Measurements from ENCODE around the gene KHDC4.
"Not testable (repeated sequence)": the region's sequence is repeated elsewhere in the genome, so short reads cannot be mapped to it uniquely, and the experiment has no call there.

Gene KHDC4

DNA sequence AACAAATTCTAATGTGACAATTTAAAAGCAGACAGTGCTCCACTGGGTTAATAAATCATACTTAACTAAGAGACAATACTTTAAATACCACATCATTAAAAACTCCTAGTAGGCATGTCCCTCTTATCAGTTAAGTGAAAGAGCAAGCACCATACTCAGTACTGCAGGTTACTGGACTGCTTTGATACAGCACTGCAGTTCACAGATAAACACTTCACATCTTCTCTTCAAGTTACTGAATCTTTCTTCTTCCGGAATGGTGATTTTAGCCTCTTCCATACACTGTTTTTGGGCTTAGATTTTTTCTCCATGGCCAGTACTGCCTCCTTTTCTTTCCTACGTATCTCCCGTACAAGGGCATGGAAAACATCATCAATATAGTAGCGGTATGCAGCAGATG lies 34.1 kb downstream of the KHDC4 start:
- no peak for DNase-seq (ENCODE audit: low read depth in 2 of 2)

DNA sequence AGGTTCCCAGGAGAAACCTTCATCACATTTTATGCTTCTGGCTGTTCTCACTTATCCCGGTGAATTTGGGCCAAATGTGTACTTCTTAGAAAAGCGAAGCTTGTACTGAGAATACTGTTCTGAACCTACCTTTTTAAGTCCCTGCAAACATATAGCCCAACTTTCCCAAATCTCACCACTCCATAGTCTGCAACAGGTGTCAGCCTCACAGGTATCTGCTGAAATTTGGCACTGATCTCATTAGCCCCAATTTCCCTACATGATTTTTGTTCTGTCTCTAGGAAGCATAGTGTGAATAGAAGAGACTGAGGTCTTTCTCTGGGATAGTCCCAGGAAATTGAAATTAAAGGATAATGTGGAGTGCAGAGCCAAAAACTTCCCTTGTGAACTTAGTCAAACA lies 34.5 kb downstream of the KHDC4 start:
- no peak for DNase-seq (ENCODE audit: low read depth in 2 of 2)

DNA sequence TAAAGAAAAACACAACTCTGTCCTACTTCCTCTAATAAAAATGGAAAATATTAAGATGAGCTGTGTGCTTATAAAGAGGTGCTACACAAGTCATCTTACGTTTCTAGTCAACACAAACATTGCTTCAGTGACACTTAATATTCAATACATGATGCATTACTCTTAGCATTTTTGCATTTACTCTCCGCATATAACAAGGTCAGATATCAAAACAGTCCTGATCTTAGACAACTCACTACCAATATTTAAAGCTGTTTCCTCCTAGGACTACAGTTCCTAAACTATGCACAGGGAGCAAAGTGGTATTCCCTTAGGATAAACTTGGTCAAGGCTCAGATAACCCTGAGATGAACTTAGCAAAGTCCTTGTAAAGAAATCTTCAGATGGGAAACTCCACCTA lies 35.3 kb downstream of the KHDC4 start:
- no peak for DNase-seq (ENCODE audit: low read depth in 2 of 2)

DNA sequence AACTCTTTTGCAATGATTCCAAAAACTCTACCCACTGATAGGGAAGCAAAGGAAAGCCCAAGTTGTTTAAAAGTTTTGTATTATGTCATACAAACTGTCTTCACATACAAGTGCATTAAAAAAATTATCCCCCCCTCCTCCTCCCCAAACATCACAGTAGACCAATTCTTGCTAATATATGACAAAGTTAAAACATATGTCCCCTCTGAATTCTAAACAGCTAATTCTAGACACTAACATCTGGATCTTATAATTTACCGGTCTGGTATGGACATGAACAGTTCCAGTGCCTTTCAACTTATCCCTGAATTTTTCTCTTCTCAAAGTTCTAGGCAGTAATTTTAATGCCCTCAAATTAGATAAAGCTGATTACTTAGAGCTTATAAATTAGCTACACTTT lies 36.5 kb downstream of the KHDC4 start:
- no peak for DNase-seq (ENCODE audit: low read depth in 2 of 2)

DNA sequence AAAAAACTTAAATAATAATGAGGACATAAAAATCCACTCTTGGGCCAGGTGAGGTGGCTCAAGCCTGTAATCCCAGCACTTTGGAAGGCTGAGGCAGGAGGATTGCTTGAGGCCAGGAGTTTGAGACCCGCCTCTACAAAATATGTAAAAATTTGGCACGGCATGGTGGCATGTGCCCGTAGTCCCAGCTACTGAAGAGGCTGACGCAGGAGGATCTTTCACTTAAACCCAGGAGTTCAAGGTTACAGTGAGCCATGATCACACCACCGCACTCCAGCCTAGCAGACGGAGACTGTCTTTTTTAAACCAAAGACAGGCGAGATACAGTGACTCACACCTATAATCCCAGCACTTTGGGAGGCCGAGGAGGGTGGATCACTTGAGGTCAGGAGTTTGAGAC lies 37.7 kb downstream of the KHDC4 start:
- not testable (repeated sequence) for DNase-seq (ENCODE audit: low read depth in 2 of 2)

DNA sequence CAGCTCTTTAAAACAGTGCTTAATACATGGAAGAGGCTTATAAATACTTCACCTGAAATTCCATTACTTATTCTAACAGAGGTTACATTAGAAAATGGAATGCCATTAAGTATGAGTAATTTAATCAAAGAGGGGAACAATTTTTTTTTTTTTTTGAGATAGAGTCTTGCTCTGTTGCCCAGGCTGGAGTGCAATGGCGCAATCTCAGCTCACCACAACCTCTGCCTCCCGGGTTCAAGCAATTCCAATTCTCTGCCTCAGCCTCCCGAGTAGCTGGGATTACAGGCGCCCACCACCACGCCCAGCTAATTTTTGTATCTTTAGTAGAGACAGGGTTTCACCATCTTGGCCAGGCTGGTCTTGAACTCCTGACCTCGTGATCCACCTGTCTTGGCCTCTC lies 38.6 kb downstream of the KHDC4 start:
- not testable (repeated sequence) for DNase-seq (ENCODE audit: low read depth in 2 of 2)

DNA sequence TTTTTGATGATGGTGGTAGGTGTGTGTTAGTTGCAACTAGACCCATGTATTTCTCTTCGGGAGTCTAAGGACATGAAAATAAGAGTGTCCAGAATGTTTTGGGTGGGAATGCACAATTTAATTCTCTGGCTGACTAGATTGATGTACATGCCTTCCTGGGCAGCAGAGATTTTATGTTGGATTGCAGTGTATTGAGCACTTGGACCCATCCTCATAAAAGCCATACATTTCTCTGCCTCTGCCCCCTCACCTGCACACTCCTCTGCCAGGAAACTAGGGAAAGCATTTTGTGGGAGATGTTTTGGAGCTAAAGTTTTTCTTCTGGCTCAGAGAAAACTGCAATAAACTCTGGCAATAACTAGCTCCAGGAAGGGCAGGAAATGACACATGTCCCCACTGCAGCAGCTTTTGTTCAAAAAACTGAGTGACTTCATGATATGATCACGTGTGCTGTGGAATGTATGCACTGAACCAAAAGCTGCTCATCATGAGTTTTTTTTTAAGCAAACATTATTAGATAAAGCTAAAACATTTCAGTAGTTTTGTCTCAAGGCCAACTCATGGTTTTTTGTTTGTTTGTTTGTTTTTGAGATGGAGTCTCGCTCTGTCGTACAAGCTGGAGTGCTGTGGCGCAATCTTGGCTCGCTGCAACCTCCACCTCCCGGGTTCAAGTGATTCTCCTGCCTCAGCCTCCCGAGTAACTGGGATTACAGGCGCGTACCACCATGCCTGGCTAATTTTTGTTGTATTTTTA lies 40.6 kb downstream of the KHDC4 start:
- no peak for DNase-seq (ENCODE audit: low read depth in 2 of 2)

DNA sequence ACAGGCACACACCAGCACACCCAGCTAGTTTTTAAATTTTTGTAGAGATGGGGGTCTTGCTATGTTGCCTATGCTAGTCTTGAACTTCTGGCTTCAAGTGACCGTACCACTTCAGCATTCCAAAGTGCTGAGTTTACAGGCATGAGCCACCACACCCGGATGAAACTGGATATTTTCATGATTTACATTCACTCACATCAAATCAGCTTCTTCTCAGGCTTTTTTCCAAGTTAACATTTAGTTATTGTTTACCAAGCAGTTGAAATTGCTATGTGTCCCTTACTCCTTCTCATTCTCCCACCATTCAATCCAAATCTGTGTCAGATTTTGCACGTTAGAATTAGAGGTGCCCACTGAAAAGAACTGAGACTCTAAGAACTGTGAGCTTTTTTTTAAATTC lies 41.4 kb downstream of the KHDC4 start:
- DNase-seq (ENCODE audit: low read depth in 2 of 2): no peak

DNA sequence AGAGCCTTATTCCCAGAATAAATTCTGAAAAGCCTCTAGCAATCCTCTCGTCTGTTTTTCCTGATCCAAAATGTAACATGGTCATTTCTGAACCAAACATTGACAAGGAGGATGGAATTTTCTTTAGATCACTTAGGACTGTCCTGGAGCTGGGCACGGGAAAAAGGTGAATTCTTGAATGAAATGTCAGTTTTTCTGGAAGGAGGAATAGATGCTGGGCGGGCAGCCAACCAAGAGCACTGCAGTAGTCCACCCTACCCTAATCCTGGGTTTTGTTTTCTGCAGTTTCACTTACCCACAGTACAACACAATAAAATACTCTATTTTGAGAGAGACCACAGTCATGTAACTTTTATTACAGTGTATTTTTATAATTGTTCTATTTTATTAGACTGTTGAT lies 44.0 kb downstream of the KHDC4 start:
- no peak for DNase-seq (ENCODE audit: low read depth in 2 of 2)

DNA sequence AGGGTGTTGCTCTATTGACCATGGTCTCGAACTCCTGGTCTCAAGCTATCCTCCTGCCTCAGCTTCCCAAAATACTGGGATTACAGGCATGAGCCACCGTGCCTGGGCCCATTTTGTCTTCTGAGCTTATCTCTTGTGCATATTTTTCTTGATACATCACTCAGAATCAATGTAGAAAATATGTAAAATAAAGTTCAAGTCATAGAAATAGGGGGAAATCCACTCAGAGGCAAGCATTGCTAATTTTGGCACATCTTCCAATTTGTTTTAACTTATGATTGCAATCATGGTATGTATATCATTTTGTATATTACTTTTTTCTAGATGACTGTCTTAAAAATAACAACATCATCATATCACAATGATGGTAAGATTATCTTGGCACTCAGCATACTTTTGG lies 44.6 kb downstream of the KHDC4 start:
- no peak for DNase-seq (ENCODE audit: low read depth in 2 of 2)

DNA sequence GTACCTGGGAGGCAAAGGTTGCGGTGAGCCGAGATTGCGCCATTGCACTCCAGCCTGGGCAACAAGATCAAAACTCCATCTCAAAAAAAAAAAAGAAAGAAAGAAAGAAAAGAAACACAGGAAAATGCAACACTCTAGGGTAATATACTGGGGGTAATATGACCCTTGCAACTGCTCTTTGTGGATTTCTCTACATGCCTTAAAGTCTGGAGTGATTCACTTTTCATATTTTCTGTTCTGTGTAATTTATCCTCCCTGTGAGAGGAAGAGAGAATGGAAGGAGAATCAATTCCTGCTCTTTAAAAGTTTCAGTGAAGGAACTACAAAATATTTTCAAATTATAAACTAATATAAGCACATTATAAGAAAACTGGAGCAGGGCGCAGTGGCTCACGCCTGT lies 45.7 kb downstream of the KHDC4 start:
- no peak for DNase-seq (ENCODE audit: low read depth in 2 of 2)

DNA sequence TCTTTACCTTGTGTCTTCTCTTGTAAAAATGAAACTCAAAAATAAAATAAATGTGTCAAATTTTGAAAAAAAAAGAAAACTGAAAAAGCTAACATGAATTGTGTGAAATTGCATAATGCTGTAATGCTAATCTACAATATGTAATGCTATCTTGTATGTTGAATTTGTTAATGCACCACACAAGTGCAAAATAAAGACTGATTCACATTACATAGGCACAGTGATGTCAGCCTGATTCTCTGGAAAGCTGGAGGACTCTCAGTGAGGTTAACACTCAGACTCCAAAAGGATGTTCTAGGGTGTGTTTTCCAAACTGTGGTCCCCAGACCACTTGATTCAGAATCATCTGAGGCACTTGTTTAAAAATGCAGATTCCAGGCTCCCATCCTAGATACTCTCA lies 49.2 kb downstream of the KHDC4 start:
- no peak for DNase-seq (ENCODE audit: low read depth in 2 of 2)

DNA sequence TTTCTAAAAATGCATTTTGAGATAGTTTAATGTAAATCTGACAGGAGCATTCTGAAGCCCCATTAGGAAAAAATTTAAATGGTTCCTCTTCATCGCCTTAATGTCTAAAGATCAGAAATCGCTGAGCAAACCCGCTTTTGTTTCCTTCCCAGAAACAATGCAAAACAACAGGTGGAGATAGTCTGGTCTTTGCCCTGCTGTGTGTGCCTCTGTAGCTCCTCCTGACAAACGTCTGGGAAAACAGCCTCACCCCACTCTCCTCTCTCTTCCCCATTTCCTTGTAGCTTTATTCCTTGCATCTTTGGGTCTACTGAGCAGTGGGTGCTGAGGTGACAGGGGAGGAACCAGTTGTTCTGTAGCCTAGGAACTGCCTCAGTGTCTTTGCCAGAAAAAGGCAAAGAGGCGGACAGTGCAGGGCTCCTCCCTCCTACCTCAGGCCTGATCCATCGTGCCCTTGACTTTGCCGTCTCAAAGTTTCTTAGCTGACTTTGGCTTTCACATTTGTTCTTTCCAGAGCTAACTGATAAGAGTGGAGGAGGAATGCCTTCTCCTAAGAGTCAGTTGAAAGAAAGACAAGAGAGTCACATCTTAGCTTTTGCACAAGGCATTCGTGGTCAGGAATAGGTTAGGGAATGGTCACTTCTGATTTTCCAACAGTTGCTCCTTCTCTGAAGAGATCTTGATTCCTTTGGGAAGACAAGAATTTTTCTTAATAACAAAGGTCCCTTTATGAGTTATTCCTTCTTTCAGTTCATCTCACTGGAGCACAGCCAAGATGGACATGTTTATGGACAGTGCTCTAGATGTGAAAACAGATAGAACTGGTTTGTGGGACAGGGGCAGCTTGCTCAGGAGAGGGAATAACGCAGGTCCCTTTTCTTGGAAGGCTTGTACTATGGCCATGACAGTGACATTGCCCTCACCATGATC lies 49.9 kb downstream of the KHDC4 start:
- no peak for DNase-seq (ENCODE audit: low read depth in 2 of 2)

DNA sequence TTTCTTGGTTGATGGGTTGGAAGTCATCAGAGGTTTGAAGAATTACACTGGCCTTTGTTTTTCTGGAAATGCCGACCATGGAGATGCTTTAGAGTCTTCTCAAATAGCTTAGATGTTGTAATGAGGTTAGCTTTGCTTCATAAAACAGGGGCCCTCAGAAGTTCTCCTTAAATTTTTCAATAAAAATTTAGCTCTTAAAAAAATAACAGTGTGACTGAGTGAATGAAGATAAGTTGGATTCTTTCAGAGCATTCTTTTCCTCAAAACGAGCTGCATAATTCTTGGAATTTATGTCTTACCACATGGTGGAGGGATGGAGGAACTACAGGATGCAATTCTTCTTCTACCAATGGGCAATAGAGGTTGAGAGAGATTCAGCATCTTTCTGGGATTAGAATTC lies 51.4 kb downstream of the KHDC4 start:
- no peak for DNase-seq (ENCODE audit: low read depth in 2 of 2)

DNA sequence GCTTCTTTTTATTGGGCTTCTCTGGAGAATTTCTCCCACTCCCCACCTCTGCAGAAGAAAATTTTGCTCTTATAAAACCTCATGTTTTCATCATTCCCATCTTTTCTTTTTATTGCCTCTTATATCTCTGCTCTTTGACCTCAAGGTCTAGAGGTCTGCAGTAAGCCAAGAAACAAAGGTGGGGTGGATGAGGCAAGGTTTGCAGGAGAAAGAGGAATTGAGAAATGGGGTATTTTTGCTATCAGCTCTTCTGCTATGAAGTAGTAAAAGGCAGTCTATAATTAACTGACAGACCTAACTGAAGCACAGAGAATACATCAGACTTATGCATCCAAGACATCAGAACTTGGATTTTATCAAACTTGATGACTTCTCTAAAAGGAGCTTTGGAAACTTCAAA lies 52.0 kb downstream of the KHDC4 start:
- DNase-seq (ENCODE audit: low read depth in 2 of 2): no peak

DNA sequence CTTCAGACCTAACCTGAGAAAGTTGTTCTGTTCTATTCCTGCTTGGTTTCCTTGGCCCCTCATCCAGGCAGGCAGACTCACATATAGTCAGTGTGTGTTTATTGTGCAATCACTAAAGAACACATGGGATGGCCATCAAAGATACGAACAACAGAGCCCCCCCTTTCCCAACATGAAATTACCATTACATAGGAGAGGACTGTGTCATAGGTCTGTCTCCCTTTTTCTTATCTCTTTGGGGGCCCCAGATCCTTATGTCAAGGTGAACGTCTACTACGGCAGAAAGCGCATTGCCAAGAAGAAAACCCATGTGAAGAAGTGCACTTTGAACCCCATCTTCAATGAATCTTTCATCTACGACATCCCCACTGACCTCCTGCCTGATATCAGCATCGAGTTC lies 53.3 kb downstream of the KHDC4 start:
- no peak for DNase-seq (ENCODE audit: low read depth in 2 of 2)

DNA sequence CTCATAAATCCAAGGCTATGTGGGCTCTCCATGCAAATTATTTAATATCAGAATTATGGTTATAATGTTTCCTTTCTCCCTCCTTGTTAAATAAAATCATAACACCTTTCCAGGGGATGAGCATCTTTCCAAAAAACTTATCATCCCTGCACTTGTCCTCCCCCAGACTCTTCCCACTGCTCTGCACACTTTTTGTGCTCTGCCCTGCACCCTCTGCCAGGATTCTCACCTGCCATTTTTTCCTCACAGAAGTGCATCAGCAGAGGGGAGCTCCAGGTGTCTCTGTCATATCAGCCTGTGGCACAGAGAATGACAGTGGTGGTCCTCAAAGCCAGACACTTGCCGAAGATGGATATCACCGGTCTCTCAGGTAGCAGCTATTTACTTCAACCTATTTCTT lies 54.0 kb downstream of the KHDC4 start:
- DNase-seq (ENCODE audit: low read depth in 2 of 2): no peak

DNA sequence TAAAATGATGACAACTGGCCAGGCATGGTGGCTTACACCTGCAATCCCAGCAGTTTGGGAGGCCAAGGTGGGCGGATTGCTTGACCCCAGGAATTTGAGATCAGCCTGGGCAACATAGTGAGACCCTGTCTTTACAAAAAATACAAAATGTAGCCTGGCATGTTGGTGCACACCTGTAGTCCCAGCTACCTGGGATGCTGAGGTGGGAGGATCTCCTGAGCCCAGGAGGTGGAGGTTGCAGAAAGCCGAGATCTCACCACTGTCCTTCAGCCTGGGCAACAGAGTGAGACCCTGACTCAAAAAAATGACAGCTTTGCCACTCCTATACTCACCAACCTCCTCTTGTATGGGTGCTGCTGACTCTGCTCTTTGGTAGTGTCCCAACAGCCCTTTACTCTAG lies 56.3 kb downstream of the KHDC4 start:
- no peak for DNase-seq (ENCODE audit: low read depth in 2 of 2)

DNA sequence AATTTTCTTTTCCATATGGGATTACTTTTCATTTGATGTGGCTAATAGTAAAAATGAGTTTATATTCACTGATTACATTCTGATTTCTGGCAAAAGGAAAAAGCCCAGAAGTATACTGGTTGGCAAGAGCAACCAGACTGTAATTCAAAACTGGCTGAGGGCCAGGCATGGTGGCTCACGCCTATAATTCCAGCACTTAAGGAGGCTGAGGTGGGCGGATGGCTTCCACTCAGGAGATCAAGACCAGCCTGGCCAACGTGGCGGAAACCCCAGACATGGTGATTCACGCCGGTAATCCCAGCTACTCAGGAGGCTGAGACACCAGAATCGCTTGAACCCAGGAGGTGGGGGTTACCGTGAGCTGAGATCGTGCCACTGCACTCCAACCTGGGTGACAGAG lies 60.4 kb downstream of the KHDC4 start:
- DNase-seq (ENCODE audit: low read depth in 2 of 2): no peak

DNA sequence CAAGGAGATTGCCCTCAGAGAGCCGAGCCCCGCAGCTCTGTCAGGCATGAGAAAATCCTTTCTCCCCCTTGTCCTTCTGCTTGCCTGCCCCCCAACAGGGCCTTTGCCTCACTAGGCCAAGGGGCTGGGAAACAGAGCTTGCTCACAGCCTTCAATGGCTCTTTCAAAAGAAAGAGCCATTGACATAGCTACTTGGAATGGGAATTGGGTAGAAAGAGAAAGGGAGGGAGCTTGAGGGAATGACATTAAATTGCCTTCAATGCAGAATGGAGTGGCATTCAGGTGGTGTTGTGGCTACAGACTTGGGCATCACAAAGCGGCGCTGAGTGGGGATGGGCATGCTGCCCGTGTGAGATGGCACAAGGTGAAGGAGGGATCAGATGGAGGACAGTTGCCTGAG lies 61.7 kb downstream of the KHDC4 start:
- no peak for DNase-seq (ENCODE audit: low read depth in 2 of 2)

DNA sequence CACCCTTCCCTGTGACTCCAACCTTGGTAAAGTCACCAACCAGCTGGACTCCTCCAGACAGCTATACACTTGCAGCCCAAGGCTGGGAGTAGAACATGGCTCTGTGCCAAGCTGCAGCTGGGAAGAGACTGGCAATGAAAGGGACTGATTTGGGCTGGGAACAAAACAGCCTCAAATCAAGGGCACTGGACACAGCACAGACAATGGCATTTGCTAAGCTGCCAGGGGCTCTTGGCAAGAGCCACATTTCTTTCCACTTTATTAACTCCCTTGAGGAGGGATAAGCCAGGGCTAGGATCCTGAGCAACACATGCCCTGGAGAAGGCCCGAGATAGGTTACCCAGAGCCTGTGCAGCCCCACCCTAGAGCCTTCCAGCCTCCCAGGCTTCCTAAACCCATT lies 62.8 kb downstream of the KHDC4 start:
- no peak for DNase-seq (ENCODE audit: low read depth in 2 of 2)

DNA sequence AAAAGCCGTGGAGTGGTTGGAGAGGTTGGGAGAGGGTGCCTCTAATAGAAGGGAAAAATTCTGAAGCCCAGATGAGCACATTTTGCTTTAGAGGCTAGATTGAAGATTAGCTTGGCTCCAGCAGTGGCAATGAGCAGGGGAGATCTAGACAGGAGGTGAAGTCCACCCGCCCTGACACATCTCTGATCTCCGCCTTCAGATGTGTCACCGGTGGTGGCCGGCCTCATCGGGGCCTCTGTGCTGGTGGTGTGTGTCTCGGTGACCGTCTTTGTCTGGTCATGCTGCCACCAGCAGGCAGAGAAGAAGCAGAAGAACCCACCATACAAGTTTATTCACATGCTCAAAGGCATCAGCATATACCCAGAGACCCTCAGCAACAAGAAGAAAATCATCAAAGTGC lies 66.4 kb downstream of the KHDC4 start:
- no peak for DNase-seq (ENCODE audit: low read depth in 2 of 2)

DNA sequence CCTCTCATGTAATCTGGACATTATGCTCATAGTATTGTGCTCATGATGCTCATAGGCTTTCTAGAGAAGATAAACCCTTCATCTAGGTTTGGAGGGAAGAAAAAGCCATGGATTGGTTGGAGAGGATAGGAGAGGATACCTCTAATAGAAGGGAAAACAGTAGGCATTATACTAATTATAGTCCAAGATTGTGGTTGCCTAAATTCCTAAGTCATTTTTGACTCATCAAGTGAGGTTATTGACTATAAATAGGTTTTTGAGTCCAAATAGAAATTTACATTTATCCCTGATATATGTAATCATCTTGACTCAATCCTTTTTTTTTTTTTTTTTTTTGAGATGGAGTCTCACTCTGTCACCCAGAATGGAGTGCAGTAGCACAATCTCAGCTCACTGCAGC lies 69.8 kb downstream of the KHDC4 start:
- no peak for DNase-seq (ENCODE audit: low read depth in 2 of 2)

Data from stimulated activated CD8-positive, alpha-beta memory T cell treated with anti-CD3 and anti-CD28 coated beads, Interleukin-15, amount 100 ng/mL, for 4 hours (primary cell).